ENCODE data around the gene TUBA4B.
"Not testable (repeated sequence)": the region's sequence is repeated elsewhere in the genome, so short reads cannot be mapped to it uniquely, and the experiment has no call there.

The TUBA4B gene

GRCh38 chr2:219277703-219278654, 24.9 kb downstream of the TUBA4B start:
- DNase-seq = peak; percentile 78

- no peak for DNase-seq
Measured at GRCh38 chr2:219278655-219279150, 25.7 kb downstream of the TUBA4B start.

GRCh38 chr2:219279151-219279915, 26.3 kb downstream of the TUBA4B start, which contains the start of gene DNAJB2:
DNAJB2 (plus strand) TSS chr2:219279366; CDS start chr2:219279834, 468 bp downstream.
- peak; percentile 99 for DNase-seq

- no peak for DNase-seq
Measured at GRCh38 chr2:219279916-219280516, 27.0 kb downstream of the TUBA4B start.

GRCh38 chr2:219280651-219281050, 27.6 kb downstream of the TUBA4B start:
- DNase-seq = no peak

GRCh38 chr2:219281588-219281987, 28.5 kb downstream of the TUBA4B start:
- DNase-seq = no peak

- no peak for DNase-seq
Measured at GRCh38 chr2:219282375-219282774, 29.3 kb downstream of the TUBA4B start.

GRCh38 chr2:219282943-219283581, 30.0 kb downstream of the TUBA4B start:
- DNase-seq = no peak

GRCh38 chr2:219284501-219285372, 31.7 kb downstream of the TUBA4B start:
- DNase-seq = no peak

GRCh38 chr2:219285373-219285735, 32.3 kb downstream of the TUBA4B start:
- DNase-seq = no peak

GRCh38 chr2:219285894-219286425, 32.9 kb downstream of the TUBA4B start:
- DNase-seq = no peak

- peak; percentile 36 for DNase-seq
Measured at GRCh38 chr2:219286436-219287115, 33.5 kb downstream of the TUBA4B start.

- DNase-seq = not testable (repeated sequence)
Measured at GRCh38 chr2:219287116-219287440, 34.0 kb downstream of the TUBA4B start.

- DNase-seq = no peak
Measured at GRCh38 chr2:219287580-219288265, 34.7 kb downstream of the TUBA4B start.

- no peak for DNase-seq
Measured at GRCh38 chr2:219289195-219289536, 36.1 kb downstream of the TUBA4B start.

- DNase-seq = peak; percentile 76
Measured at GRCh38 chr2:219289537-219290361, 36.7 kb downstream of the TUBA4B start.

GRCh38 chr2:219290381-219291171, 37.5 kb downstream of the TUBA4B start:
- DNase-seq = no peak

- DNase-seq = no peak
Measured at GRCh38 chr2:219291394-219291793, 38.4 kb downstream of the TUBA4B start.
